ENCODE results near the gene SKIC2.
A peak's percentile ranks its signal among the peaks of the same experiment; 100 is the strongest.
"Not testable (repeated sequence)": the region's sequence is repeated elsewhere in the genome, so short reads cannot be mapped to it uniquely, and the experiment has no call there.

The SKIC2 gene

DNA sequence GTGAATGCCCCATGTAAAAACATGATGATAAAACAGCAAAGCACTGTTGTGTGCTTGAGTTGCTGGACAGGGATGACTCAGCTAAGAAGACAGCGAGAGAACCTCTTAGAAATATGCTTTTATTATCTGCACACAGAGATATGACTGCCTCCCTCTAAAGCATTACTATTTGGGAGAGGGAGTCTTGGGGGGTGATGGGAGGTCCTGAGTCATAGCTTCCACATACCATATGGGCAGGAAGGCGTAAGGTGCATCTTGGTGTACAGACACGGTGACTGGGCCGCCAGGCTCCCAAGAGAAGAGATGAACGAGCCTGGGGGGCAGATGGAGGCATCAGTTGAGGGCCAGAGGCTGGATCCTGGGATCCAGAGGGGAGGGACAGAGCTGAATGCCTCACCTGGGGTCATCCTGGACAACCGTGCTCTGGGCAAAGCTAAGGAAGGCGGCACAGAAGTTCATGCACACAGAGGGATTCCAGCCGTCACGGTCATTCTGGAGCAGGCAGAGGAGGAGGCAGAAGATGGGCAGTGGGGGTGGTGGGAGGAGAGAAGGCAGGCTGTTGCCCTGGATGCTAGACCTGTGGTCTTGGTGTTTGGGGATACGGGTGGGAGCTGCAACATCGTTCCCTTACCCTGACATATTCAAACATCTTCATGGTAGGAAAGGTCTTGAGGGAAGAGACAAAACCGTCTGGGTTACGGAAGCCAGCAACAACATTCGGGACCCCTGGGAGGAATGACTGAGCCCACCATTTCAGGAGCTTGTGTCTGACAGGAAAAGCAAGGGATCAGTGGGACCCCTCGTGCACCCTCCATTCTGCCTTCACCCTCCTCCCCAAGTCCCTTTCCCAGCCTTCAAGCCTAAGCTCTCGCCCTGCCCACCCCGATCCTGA lies 11.0 kb downstream of the SKIC2 start:
- DNase-seq: no peak

- DNase-seq: no peak
Observed at GRCh38 chr6:31970604-31971271, 11.8 kb downstream of the SKIC2 start.

- no peak for DNase-seq
Observed at GRCh38 chr6:31971279-31971992, 12.5 kb downstream of the SKIC2 start.

DNA sequence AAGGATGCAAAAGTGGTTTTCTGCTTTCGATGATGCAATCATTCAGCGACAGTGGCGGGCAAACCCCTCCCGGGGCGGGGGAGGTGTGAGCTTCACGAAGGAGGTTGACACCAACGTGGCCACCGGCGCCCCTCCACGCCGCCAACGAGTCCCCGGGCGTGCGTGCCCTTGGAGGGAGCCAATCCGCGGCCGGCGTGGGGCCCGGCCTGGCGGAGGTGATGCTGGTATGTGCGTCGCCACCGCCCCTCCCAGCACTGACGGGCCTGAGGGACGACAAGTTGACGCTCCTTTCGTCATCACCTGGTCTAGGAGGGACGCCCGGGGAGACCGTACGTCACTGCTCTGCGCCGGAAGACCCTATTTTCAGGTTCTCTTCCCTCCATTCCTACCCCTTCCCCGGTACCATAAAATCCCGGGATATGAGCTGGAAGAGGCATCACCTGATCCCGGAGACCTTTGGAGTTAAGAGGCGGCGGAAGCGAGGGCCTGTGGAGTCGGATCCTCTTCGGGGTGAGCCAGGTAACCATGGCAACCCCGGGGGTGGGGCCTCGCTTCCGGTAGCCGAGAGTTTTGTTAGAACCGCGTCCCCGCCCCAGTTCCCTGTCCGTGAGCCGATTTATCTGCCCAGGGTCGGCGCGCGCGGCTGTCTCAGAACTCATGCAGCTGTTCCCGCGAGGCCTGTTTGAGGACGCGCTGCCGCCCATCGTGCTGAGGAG lies 13.2 kb downstream of the SKIC2 start, which contains the start of gene DXO:
Gene DXO, minus strand, starts transcription at position 146 of the 716 bp plus-strand sequence. CDS start 463 bp downstream, outside the sequence.
- DNase-seq: peak; percentile 93

- no peak for DNase-seq
Observed at GRCh38 chr6:31972709-31973350, 13.9 kb downstream of the SKIC2 start.

- DNase-seq: not testable (repeated sequence)
Observed at GRCh38 chr6:31976065-31976464, 17.1 kb downstream of the SKIC2 start.

- DNase-seq: no peak
Observed at GRCh38 chr6:31977816-31978431, 18.9 kb downstream of the SKIC2 start.

DNA sequence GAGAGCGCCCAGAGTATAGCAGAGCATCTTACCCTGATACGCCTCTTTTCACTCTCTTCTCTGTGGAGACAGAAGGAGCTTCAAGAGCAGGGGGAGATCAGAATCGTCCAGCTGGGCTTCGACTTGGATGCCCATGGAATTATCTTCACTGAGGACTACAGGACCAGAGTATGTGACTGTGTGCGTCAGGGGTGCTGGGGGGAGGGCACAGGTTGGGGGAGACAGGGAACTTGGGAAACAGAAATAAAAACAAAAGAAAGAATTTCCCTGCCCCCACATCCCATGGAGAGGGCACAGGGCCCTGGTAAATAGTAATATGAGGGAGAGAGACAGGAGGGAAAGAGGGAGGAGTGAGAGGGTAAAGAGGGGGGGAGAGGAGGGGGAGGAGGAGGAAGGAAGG lies 19.9 kb downstream of the SKIC2 start:
- no peak for DNase-seq

GRCh38 chr6:31979238-31979898 lies 20.4 kb downstream of the SKIC2 start:
- DNase-seq: no peak

DNA sequence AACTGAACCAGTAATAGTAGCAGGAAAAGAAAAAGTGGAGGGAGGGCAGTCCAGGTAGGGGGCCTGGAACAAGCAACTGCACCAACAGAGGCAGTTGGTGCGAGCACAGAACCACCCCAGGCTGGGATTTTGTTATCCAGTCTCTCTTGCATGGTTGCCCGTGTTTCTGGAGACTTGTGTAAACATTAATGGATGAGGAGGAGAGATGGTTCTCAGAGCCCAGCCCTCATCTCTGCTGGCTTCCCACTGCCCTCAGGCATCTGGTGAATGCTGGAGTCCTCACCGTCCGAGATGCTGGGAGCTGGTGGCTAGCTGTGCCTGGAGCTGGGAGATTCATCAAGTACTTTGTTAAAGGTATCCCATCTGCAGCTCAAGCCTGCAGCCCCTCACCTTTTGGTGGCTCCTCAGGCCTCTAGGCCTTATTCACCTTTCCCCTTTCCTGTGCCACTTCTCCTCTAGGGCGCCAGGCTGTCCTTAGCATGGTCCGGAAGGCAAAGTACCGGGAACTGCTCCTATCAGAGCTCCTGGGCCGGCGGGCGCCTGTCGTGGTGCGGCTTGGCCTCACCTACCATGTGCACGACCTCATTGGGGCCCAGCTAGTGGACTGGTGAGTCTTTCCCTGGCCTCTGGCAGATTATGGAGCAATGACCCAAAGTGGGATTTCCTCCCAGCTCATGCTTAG lies 21.4 kb downstream of the SKIC2 start:
- not testable (repeated sequence) for DNase-seq

DNA sequence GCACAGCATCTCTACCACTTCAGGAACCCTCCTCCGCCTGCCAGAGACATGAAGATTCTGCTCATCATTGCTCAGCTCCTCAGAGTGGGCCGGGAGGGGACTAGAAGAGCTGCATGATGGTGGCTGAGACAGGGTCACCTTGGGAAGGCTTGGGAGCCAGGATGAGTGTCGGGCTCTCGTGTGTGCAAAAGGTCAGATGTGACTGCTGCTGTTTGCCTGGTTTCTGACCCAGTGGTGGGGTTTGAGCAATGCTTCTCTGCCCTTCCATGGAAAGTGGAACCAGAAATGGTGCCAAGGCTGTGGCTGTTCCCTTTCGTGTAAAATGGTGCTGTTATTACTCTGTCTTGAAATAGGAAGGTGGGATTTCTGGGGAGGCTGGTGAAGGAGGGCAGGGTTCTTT lies 22.0 kb downstream of the SKIC2 start:
- DNase-seq: not testable (repeated sequence)

DNA sequence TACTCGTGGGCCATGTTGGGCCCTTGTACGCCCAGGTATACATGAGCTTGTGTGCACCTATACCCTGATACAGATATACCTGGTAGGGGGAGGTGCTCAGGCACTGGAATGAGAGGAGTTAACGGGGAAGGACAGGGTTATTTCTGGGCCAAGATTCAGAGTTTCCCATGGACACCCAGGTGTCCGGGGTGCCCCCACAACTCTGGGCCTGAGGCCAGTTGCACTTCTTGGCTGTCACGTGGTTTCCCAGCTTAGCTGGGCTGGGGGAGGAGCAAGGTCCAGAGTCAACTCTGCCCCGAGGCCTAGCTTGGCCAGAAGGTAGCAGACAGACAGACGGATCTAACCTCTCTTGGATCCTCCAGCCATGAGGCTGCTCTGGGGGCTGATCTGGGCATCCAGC lies 22.8 kb downstream of the SKIC2 start, which contains the start of gene C4A:
Gene C4A, plus strand, starts transcription at position 314 of the 400 bp plus-strand sequence. Its CDS starts 51 bp downstream, at position 365.
- not testable (repeated sequence) for DNase-seq

GRCh38 chr6:31989363-31989762 lies 30.4 kb downstream of the SKIC2 start:
- not testable (repeated sequence) for DNase-seq

GRCh38 chr6:31994421-31994820 lies 35.4 kb downstream of the SKIC2 start:
- not testable (repeated sequence) for DNase-seq

DNA sequence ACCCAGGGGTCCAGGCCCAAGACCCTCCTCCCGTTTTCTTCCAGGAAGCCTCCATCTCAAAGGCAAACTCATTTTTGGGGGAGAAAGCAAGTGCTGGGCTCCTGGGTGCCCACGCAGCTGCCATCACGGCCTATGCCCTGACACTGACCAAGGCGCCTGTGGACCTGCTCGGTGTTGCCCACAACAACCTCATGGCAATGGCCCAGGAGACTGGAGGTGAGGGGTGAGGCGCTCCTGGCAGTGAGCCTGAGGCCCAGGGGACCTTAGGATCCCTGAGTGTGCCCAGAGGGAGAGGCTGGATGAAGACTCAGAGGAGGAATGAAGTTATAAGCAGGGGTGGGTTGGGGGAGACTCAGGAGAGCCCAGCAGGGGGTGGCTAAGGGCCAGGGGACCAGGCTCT lies 37.4 kb downstream of the SKIC2 start:
- not testable (repeated sequence) for DNase-seq

- DNase-seq: not testable (repeated sequence)
Observed at GRCh38 chr6:32002546-32003268, 43.7 kb downstream of the SKIC2 start.

DNA sequence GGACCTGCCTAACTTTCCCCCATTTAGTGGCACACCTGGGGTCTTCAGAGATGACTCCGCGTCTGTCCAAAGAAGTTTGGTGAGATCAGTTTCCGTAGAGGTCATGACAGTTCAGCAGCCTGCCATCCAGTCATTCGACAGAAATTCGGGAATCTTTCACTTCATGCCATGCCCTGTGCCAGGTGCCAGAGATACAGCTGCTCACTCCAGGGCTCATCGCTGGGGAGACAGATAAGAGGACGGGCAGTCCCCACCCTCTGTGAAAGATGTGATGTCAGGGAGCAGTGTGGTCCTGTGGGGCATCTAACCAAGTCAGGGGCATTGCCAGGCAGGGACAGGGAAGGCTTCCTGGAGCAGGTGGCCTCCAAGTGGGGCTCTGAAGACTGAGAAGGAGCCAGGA lies 44.3 kb downstream of the SKIC2 start:
- DNase-seq: not testable (repeated sequence)

DNA sequence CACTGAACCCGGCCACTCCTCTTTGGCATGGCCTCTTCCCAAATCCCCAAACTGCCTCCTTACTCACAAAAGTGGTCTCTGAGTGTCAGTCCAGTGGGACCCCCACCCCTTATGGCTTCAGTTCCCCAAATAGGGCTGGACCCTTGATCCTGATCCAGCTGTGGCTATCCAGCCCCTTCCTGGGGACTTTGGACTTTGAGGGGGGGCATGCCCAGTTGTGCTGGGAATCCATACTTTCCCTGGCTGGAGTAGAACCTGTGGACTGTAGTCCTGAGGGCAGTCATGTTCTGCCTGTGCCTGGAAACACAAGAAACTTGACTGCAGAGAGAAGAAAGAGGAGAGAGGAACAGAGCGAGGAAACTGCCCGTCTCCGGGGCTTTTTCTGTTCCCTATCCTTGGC lies 45.4 kb downstream of the SKIC2 start:
- not testable (repeated sequence) for DNase-seq

DNA sequence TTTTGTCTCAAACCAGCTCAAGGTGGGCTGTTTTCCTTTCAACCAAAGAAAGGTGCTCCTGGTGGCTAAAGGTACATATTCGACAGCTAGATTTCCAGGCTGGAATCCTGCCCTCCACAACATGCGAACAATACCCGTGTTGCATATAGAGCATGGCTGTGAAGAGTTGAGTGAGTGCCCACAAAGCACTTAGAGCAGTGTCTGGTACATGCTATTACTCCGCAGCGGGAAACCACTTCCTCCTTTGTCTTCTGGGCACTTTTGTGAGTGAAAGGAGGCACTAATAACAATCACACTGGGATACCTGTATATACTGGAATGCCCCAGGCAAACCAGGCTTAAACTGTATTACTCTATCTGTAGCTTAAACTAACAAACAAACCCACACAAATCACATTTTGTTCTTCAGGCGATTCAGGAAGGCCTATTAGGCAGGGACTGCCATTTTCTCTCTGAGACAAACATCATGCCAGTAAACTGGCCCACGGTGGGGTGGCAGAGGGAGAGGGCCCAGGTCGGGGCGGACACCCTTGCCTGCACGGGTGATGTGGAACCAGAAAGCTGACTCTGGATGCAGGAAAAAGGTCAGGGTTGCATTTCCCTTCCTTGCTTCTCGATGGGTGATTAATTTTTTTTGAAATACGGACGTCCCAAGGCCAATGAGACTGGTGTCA lies 46.0 kb downstream of the SKIC2 start:
- DNase-seq: not testable (repeated sequence)
